ENCODE data around the gene RBMY1B.
"Not testable (repeated sequence)": the region's sequence is repeated elsewhere in the genome, so short reads cannot be mapped to it uniquely, and the experiment has no call there.

Gene RBMY1B

GRCh38 chrY:21511038-21511437 lies at the start of gene RBMY1B:
Gene RBMY1B, plus strand, starts transcription at chrY:21511338. Its CDS starts 2,013 bp downstream, at chrY:21513351.
- DNase-seq: not testable (repeated sequence)

GRCh38 chrY:21462915-21463314 lies 48.2 kb upstream of the RBMY1B start:
- not testable (repeated sequence) for DNase-seq

DNA sequence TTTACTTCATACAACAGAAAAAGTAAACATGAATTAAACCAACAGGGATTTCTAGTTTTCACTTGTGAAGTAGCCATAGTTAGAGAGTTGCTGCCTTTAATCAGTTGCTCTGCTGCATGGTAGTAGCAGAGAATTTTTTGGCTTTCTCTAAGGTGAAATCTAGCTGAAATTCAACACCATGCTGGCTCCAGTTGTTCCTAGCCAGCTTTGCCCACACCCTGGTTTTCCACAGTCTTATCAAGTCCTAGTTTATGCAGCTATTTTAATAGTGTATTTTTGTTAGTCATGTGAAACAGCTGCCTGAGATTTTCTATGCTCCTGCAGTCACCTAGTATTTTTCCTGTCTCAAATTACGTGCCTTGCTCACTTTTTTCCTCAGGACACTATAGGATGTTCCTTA lies 28.2 kb upstream of the RBMY1B start:
- no peak for DNase-seq

DNA sequence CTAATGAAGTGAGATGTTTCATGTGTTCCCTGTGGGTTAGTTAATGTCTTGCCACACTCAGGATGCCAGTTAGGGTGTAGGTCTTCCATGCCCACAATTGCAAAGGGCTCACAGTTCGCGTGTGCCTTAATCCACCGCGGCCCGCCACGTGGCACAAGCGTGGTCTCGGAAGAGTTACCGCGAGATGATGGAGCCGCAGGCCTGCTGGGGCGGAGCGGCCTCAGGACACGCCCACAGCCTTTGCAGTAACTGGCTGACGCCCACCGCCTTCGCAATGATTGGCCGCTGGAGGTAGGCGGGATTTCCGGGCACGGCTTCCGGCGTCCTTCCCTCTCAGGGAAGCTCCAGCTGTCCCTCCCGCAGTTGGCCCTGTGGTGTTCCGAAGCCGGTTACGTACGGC lies 23.4 kb downstream of the RBMY1B start, which contains the start of gene RBMY1A1:
RBMY1A1 (plus strand) TSS at position 301 of the 400 bp plus-strand sequence. CDS start 2,013 bp downstream, outside the sequence.
- DNase-seq: not testable (repeated sequence)

- DNase-seq: not testable (repeated sequence)
Measured at GRCh38 chrY:21559316-21559984, 48.3 kb downstream of the RBMY1B start.
